ENCODE measurements around the gene PLA2G4B.
A peak's percentile ranks its signal among the peaks of the same experiment; 100 is the strongest.

DNA sequence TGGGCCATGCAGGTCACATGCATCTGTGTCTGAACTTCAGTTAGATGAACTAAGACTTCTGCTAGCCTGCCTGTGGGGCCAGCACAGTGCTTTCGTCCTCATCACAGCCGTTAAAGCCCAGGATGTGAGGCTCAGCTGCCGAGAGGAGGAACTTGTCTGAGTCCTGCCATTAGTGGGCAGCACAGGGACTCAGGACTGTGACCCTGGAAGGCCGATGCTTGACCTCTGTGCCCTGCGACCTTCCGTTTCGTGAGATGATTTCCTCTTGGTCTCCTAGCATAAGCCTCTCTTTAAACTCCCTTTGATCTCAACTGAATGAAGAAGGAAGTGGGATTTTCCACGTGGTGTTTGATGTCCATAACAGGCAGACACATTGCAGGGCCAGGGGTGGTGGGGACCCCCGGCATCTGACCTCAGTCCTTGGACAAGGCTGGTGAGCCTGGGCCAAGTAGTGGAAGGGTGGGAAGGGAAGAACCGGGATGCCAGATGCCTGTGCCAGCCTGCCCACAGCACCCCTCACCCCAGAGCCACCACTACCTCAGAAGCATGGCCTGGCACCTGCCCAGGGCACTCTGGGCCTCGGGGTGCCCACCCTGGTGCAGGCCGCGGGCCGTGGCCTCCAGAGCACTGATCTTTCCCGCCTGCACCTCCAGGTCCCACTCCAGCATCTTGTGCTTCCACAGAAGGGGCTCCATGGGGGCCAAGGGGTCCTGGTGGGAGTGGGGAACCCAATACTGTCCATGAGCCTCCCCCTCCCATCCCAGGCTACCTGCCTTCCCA is 21.6 kb downstream of the PLA2G4B start:
- TF ChIP-seq HDAC2 (IDR thresholded peaks at IDR 0.05; ENCODE audit: borderline replicate concordance in 1 of 2, low read depth in 2 of 2, low read length in 2 of 2) = no peak
- TF ChIP-seq CTCF (IDR thresholded peaks at IDR 0.05; ENCODE audit: control extremely low read depth in 1 of 3, insufficient read depth in 1 of 3, low read depth in 1 of 3, low read length in 3 of 3) = peak in 1 of 3 experiments; percentile 42; a peak in 1 of 4 replicates
- TF ChIP-seq EZH2 (IDR thresholded peaks at IDR 0.05; ENCODE audit: low read depth, low read length, severe bottlenecking) = no peak
- TF ChIP-seq RFX5 (IDR thresholded peaks at IDR 0.05; ENCODE audit: borderline replicate concordance, low read depth, low read length) = no peak
- TF ChIP-seq ATF2 (IDR thresholded peaks at IDR 0.05; ENCODE audit: low read length) = no peak
- TF ChIP-seq CREB1 (IDR thresholded peaks at IDR 0.05) = no peak
